HEK293 (cell line): Measurements from ENCODE around the gene NRROS.

Experiments
- CTCF ChIA-PET: fragments of 350-600 bp; formaldehyde crosslinking; extraction: SDS; loops from one replicate; lab custom pipeline; 2021; ENCODE audit warnings: antibody characterized with exemption; lab: Yijun Ruan, JAX
- POLR2A ChIA-PET: fragments of 300-600 bp; formaldehyde crosslinking; extraction: SDS; loops from one replicate; lab custom pipeline; 2020; ENCODE audit warnings: antibody characterized with exemption, inconsistent platforms; lab: Yijun Ruan, JAX
- H3K27ac ChIP-seq: fragments of 200-500 bp; sonication (Bioruptor generic); 2 replicates; pipeline ENCODE4 v1.5.1; 2014; ENCODE audit warnings: low read depth, low read length, control low read depth, inconsistent platforms; ENCODE audit errors: extremely low read depth
- H3K36me3 ChIP-seq, 2 experiments: fragments of 200-500 bp in 1 of 2; sonication (Bioruptor generic) in 1 of 2; 1 replicate in 1 of 2; 2 replicates in 1 of 2; pipeline ENCODE4 v1.5.1; 2014 to 2017; ENCODE audit warnings: inconsistent platforms in 2 of 2, low read length in 2 of 2; ENCODE audit not compliant: control insufficient read depth in 2 of 2, insufficient read depth in 1 of 2
- H3K4me1 ChIP-seq: fragments of 200-500 bp; sonication (Bioruptor generic); 2 replicates; pipeline ENCODE4 v1.5.1; 2014; ENCODE audit warnings: mild to moderate bottlenecking, low read length, inconsistent platforms; ENCODE audit not compliant: control insufficient read depth, insufficient read depth
- H3K4me3 ChIP-seq: 2 replicates; pipeline ENCODE4 v1.5.1; 2011; ENCODE audit warnings: low read depth, mild to moderate bottlenecking, control low read depth, low read length, moderate library complexity
- H3K9me3 ChIP-seq: fragments of 200-500 bp; sonication (Bioruptor generic); 2 replicates; pipeline ENCODE4 v1.5.1; 2014; ENCODE audit warnings: low read depth, low read length, inconsistent platforms; ENCODE audit not compliant: control insufficient read depth, insufficient read depth
- EGR2 ChIP-seq: fragments of 450-650 bp; formaldehyde crosslinking; IDR thresholded peaks from 2 replicates; pipeline ENCODE4 v1.5.1; 2016; ENCODE audit warnings: low read depth, missing biosample characterization, missing genetic modification characterization
- GLI2 ChIP-seq: fragments of 450-650 bp; formaldehyde crosslinking; IDR thresholded peaks from 2 replicates; pipeline ENCODE4; 2017; ENCODE audit warnings: missing biosample characterization, missing genetic modification characterization, low read depth, borderline replicate concordance
- KLF8 ChIP-seq: fragments of 450-650 bp; formaldehyde crosslinking; IDR thresholded peaks from 2 replicates; pipeline ENCODE4 v1.5.1; 2016; ENCODE audit warnings: missing biosample characterization, missing genetic modification characterization
- PRDM4 ChIP-seq: fragments of 450-650 bp; formaldehyde crosslinking; IDR thresholded peaks from 2 replicates; pipeline ENCODE4 v1.5.1; 2017; ENCODE audit warnings: missing biosample characterization, missing genetic modification characterization
- REPIN1 ChIP-seq: fragments of 450-650 bp; formaldehyde crosslinking; IDR thresholded peaks from 2 replicates; pipeline ENCODE4 v1.5.1; 2017; ENCODE audit warnings: missing biosample characterization, missing genetic modification characterization, low read depth
- SCRT2 ChIP-seq: fragments of 450-650 bp; formaldehyde crosslinking; IDR thresholded peaks from 2 replicates; pipeline ENCODE4 v1.5.1; 2016; ENCODE audit warnings: missing biosample characterization, missing genetic modification characterization
- SP7 ChIP-seq: fragments of 450-650 bp; formaldehyde crosslinking; IDR thresholded peaks from 2 replicates; pipeline ENCODE4 v1.5.1; 2016; ENCODE audit warnings: missing biosample characterization, missing genetic modification characterization
- ZBTB49 ChIP-seq: fragments of 450-650 bp; formaldehyde crosslinking; IDR thresholded peaks from 2 replicates; pipeline ENCODE4 v1.5.1; 2016; ENCODE audit warnings: missing biosample characterization, missing genetic modification characterization, low read depth
- ZBTB7A ChIP-seq: fragments of 450-650 bp; formaldehyde crosslinking; IDR thresholded peaks from 2 replicates; pipeline ENCODE4 v1.5.1; 2016; ENCODE audit warnings: low read depth, missing biosample characterization, missing genetic modification characterization
- ZNF140 ChIP-seq: fragments of 450-650 bp; formaldehyde crosslinking; IDR thresholded peaks from 2 replicates; pipeline ENCODE4 v1.5.1; 2016; ENCODE audit warnings: missing biosample characterization, missing genetic modification characterization
- ZNF202 ChIP-seq: fragments of 450-650 bp; formaldehyde crosslinking; IDR thresholded peaks from 2 replicates; pipeline ENCODE4 v1.5.1; 2016; ENCODE audit warnings: missing biosample characterization, missing genetic modification characterization, borderline replicate concordance
- ZNF223 ChIP-seq: fragments of 450-650 bp; formaldehyde crosslinking; IDR thresholded peaks from 2 replicates; pipeline ENCODE4 v1.5.1; 2016; ENCODE audit warnings: missing biosample characterization, missing genetic modification characterization
- ZNF23 ChIP-seq: fragments of 450-650 bp; formaldehyde crosslinking; IDR thresholded peaks from 2 replicates; pipeline ENCODE4 v1.5.1; 2016; ENCODE audit warnings: missing biosample characterization, missing genetic modification characterization, borderline replicate concordance
- ZNF266 ChIP-seq: fragments of 450-650 bp; formaldehyde crosslinking; IDR thresholded peaks from 2 replicates; pipeline ENCODE4 v1.5.1; 2016; ENCODE audit warnings: missing biosample characterization, missing genetic modification characterization, low read depth
- ZNF398 ChIP-seq: fragments of 450-650 bp; formaldehyde crosslinking; IDR thresholded peaks from 2 replicates; pipeline ENCODE4 v1.5.1; 2017; ENCODE audit warnings: missing biosample characterization, missing genetic modification characterization
- ZNF473 ChIP-seq: fragments of 450-650 bp; formaldehyde crosslinking; IDR thresholded peaks from 2 replicates; pipeline ENCODE4 v1.5.1; 2017; ENCODE audit warnings: missing biosample characterization, missing genetic modification characterization
- ZNF623 ChIP-seq: fragments of 450-650 bp; formaldehyde crosslinking; IDR thresholded peaks from 2 replicates; pipeline ENCODE4 v1.5.1; 2016; ENCODE audit warnings: missing biosample characterization, missing genetic modification characterization
- ZNF664 ChIP-seq: fragments of 450-650 bp; formaldehyde crosslinking; IDR thresholded peaks from 2 replicates; pipeline ENCODE4 v1.5.1; 2016; ENCODE audit warnings: missing biosample characterization, missing genetic modification characterization
- ZNF677 ChIP-seq: fragments of 450-650 bp; IDR thresholded peaks from 2 replicates; pipeline ENCODE4 v1.5.0; 2018; ENCODE audit warnings: missing biosample characterization, mild to moderate bottlenecking, missing genetic modification characterization, moderate library complexity
- ZNF785 ChIP-seq: fragments of 450-650 bp; formaldehyde crosslinking; IDR thresholded peaks from 2 replicates; pipeline ENCODE4 v1.5.1; 2016; ENCODE audit warnings: missing biosample characterization, missing genetic modification characterization
- ZSCAN16 ChIP-seq: fragments of 450-650 bp; formaldehyde crosslinking; IDR thresholded peaks from 2 replicates; pipeline ENCODE4 v1.5.1; 2016; ENCODE audit warnings: missing biosample characterization, missing genetic modification characterization
- ZSCAN5A ChIP-seq: fragments of 450-650 bp; formaldehyde crosslinking; IDR thresholded peaks from 2 replicates; pipeline ENCODE4 v1.5.1; 2016; ENCODE audit warnings: missing biosample characterization, missing genetic modification characterization

NRROS gene

GRCh38 chr3:196624067-196624790, 15.3 kb upstream of the NRROS start (continued):
- TF ChIP-seq ZBTB49 (tag by site-specific recombination) (no peak), GLI2 (no peak)

GRCh38 chr3:196624907-196625306, 14.6 kb upstream of the NRROS start:
- CTCF ChIA-PET, result interaction anchor here (0.5 kb wide), 1 partner anchor 60 kb away, joined by 3 read pairs; no protein-coding TSS in a partner anchor
- TF ChIP-seq ZSCAN16 (tag by site-specific recombination) (no peak), EGR2 (tag by site-specific recombination) (no peak), PRDM4 (tag by site-specific recombination) (no peak), ZNF473 (tag by site-specific recombination) (no peak), SP7 (tag by site-specific recombination) (no peak), ZNF785 (tag by site-specific recombination) (no peak), REPIN1 (tag by site-specific recombination) (no peak), ZNF266 (no peak), ZNF202 (no peak), ZNF677 (tag by site-specific recombination) (no peak), ZNF223 (tag by site-specific recombination) (no peak)
- TF ChIP-seq, all 188 proteins: peak for 0
- Histone ChIP-seq H3K4me3 (no peak overlapping the region), H3K36me3 (no peaks in the 10 kb centered on the region), H3K27ac (no peak overlapping the region), H3K9me3 (no peaks in the 10 kb centered on the region), H3K4me1 (no peaks in the 10 kb centered on the region)
- POLR2A ChIA-PET, result no interaction called here

GRCh38 chr3:196625331-196625730, 14.2 kb upstream of the NRROS start:
- CTCF ChIA-PET, result no interaction called here

GRCh38 chr3:196627918-196628231, 11.6 kb upstream of the NRROS start:
- ChIA-PET POLR2A (no interaction called here), CTCF (no interaction called here)
- Histone ChIP-seq H3K4me1 (0 out of 2 replicates have a peak, but pooled peaks cover under 1% of the 10 kb centered on the region), H3K4me3 (no peak overlapping the region), H3K27ac (no peak overlapping the region), H3K36me3 (no peaks in the 10 kb centered on the region), H3K9me3 (no peaks in the 10 kb centered on the region)
- TF ChIP-seq ZNF266 (no peak), ZSCAN5A (tag by site-specific recombination) (no peak), SCRT2 (tag by site-specific recombination) (no peak), ZNF398 (tag by site-specific recombination) (no peak), ZNF473 (tag by site-specific recombination) (no peak), ZNF140 (no peak), ZNF664 (tag by site-specific recombination) (no peak), ZNF623 (tag by site-specific recombination) (no peak), ZBTB7A (tag by site-specific recombination) (no peak), KLF8 (no peak)

More at GRCh38 chr3:196625331-196625730, 14.2 kb upstream of the NRROS start:
- H3K27ac ChIP-seq, result no peak overlapping the region
- POLR2A ChIA-PET, result no interaction called here
- no peaks in the 10 kb centered on the region for H3K4me1 ChIP-seq
- no peak overlapping the region for H3K4me3 ChIP-seq
- no peaks in the 10 kb centered on the region for H3K36me3 ChIP-seq
- TF ChIP-seq ZNF23 (tag by site-specific recombination), result no peak
- H3K9me3 ChIP-seq, result no peaks in the 10 kb centered on the region
